Endothelial cell (in vitro differentiated cells): ENCODE measurements around the gene METAP1. TPM values are rescaled to one million over a fixed set of nuclear protein-coding genes. Genes with fewer than 3 reads are reported as not detected.
"Not testable (repeated sequence)": the region's sequence is repeated elsewhere in the genome, so short reads cannot be mapped to it uniquely, and the experiment has no call there.

Source experiments
- DNase-seq: peaks from one replicate; pipeline ENCODE4 v3.0.0; 2021; ENCODE audit warnings: low spot score
- H3K27ac Mint-ChIP-seq: one replicate; pipeline ENCODE4 v1.8.0; 2021; ENCODE audit warnings: mixed read lengths, inconsistent platforms; ENCODE audit not compliant: unreplicated experiment
- H3K27me3 Mint-ChIP-seq: one replicate; pipeline ENCODE4 v1.8.0; 2021; ENCODE audit warnings: mild to moderate bottlenecking, moderate library complexity, mixed read lengths, inconsistent platforms; ENCODE audit not compliant: unreplicated experiment
- H3K36me3 Mint-ChIP-seq: one replicate; pipeline ENCODE4 v1.8.0; 2021; ENCODE audit warnings: mild to moderate bottlenecking, low read depth, mixed read lengths, inconsistent platforms; ENCODE audit not compliant: unreplicated experiment
- H3K4me1 Mint-ChIP-seq: one replicate; pipeline ENCODE4 v1.8.0; 2021; ENCODE audit warnings: mild to moderate bottlenecking, mixed read lengths, inconsistent platforms; ENCODE audit not compliant: unreplicated experiment
- H3K4me3 Mint-ChIP-seq: one replicate; pipeline ENCODE4 v1.8.0; 2021; ENCODE audit warnings: mild to moderate bottlenecking, mixed read lengths, inconsistent platforms; ENCODE audit not compliant: unreplicated experiment
- H3K9me3 Mint-ChIP-seq: one replicate; pipeline ENCODE4 v1.8.0; 2021; ENCODE audit warnings: mixed read lengths, inconsistent platforms; ENCODE audit not compliant: unreplicated experiment
- CTCF ChIP-seq: fragments of 200-600 bp; sonication (generic); IDR thresholded peaks from one replicate; pipeline ENCODE4 v1.5.0; 2021; ENCODE audit warnings: antibody characterized with exemption; ENCODE audit not compliant: unreplicated experiment
- total RNA-seq: library from RNA; stranded (reverse); fragmentation: NEBNext Ultra II Directional; extraction: Animal tissue kit (Norgen Biotek cat#: 25700); gene quantifications from one replicate; pipeline ENCODE4 v1.2.1, GENCODE V29; 2021; ENCODE audit not compliant: unreplicated experiment

The METAP1 gene
- total RNA-seq, 1 donor from 2014 or later, result 31.4 TPM

- no peak for DNase-seq
- Mint-ChIP-seq H3K27ac (no peak overlapping the region), H3K36me3 (peaks cover 30% of the 10 kb centered on the region), H3K27me3 (no peaks in the 10 kb centered on the region), H3K9me3 (no peaks in the 10 kb centered on the region), H3K4me3 (no peak overlapping the region), H3K4me1 (no peaks in the 10 kb centered on the region)
- no peak for TF ChIP-seq CTCF
These were observed 82.8 kb downstream of the METAP1 start for GRCh38 chr4:99078336-99078735.

GRCh38 chr4:99078931-99079624 is 83.6 kb downstream of the METAP1 start:
- Mint-ChIP-seq H3K4me1 (no peaks in the 10 kb centered on the region), H3K27ac (no peak overlapping the region), H3K36me3 (peaks cover 30% of the 10 kb centered on the region), H3K4me3 (no peak overlapping the region), H3K9me3 (no peaks in the 10 kb centered on the region), H3K27me3 (no peaks in the 10 kb centered on the region)
- DNase-seq, result no peak
- TF ChIP-seq CTCF, result no peak

- no peaks in the 10 kb centered on the region for H3K9me3 Mint-ChIP-seq
- no peak for DNase-seq
- TF ChIP-seq CTCF, result no peak
- H3K4me1 Mint-ChIP-seq, result no peaks in the 10 kb centered on the region
- H3K27me3 Mint-ChIP-seq, result no peaks in the 10 kb centered on the region
- H3K36me3 Mint-ChIP-seq, result peaks cover 30% of the 10 kb centered on the region
- H3K4me3 Mint-ChIP-seq, result no peak overlapping the region
- no peak overlapping the region for H3K27ac Mint-ChIP-seq
These were observed 84.2 kb downstream of the METAP1 start for GRCh38 chr4:99079625-99080295.

DNA sequence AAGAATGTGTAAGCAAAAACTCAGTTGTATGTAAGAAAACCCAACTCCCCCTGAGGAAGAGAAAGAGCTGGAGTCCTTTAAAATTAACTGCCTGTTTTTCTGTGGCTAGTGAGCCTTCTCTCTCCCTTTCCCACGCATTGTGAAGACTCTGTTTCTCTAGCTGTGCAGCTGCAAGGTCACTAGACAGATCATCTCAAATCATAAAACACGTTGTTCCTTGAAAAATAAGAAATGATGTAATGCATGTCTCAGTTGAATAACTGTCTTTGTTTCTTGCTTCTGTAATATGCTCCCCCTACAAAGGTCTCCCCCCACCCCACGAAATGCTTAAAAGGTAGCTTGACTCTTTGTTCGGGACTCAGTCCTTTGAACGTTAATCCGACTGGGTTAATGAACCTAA is 85.3 kb downstream of the METAP1 start:
- H3K36me3 Mint-ChIP-seq, result peaks cover 30% of the 10 kb centered on the region
- H3K27me3 Mint-ChIP-seq, H3K4me1 Mint-ChIP-seq, H3K9me3 Mint-ChIP-seq, DNase-seq, H3K4me3 Mint-ChIP-seq, H3K27ac Mint-ChIP-seq: not testable (repeated sequence)

GRCh38 chr4:99082192-99082591 is 86.7 kb downstream of the METAP1 start:
- Mint-ChIP-seq H3K9me3 (no peaks in the 10 kb centered on the region), H3K27me3 (no peaks in the 10 kb centered on the region), H3K36me3 (peaks cover 25% of the 10 kb centered on the region), H3K4me1 (no peaks in the 10 kb centered on the region), H3K4me3 (no peak overlapping the region), H3K27ac (no peak overlapping the region)
- no peak for DNase-seq
- no peak for TF ChIP-seq CTCF
